Stimulated activated CD4-positive, alpha-beta T cell treated with anti-CD3 and anti-CD28 coated beads, Interleukin-1b, Interleukin-23, amount 100 ng/mL, for 48 hours (primary cell): ENCODE measurements around the gene BUD23.
"Not testable (repeated sequence)": the region's sequence is repeated elsewhere in the genome, so short reads cannot be mapped to it uniquely, and the experiment has no call there.

Experiments used
- DNase-seq: peaks from one replicate; pipeline ENCODE4 v3.0.0-alpha.2; 2020

BUD23 gene

DNA sequence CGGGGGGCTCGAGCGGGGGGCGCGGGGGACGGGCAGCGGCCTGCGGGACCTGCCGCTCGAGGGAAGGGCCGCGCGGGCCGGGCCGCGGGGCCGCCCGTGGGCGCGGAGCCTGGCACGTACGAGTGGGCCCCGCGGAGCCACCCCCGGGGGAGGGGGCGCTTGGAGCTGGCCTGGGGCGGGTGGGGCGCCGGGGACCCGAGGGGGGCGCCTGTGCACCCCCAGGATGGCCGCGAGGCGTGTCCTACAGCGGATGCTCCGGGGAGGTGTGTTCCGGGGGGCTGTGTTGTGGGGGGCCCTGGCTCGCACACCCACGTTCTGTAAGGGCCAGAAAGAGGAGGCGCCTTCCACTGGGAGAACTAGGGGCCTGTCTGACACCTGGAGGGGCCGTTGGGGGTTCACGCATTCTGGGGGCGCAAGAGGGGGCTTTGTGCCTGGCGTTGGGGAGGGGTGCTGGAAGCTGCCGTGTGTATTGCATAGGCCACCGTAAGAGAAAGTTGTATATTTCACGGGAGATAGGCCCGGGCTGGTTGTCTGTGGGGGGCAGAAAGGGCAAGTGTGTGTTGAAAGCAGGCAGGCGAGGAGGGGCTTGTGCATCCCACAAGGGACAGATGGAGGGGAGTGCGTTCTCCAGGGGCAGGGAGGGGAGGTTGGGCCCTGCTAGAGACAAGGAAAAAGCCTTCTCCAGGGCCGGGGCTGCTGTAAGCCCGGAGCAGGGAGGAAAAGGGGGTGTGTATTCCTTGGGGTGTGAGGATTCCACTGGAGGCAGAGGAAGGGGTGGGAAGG lies 15.1 kb upstream of the BUD23 start:
- DNase-seq: no peak

DNA sequence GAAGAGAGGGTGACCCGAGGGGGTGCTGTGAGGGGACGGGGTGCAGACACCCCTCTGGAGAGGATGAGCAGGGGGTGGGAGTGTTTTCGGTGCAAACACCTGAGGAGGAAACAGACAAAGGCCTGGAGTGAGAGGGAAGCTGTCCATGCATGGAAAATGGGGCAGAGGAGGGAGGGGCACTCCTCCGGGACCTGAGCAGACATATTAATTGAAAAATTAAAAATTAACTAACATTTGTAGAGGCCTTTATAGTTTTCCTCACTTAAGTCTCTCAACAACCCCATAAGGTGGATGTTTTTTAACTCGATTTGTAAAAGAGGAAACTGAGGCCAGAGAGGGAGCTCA lies 14.5 kb upstream of the BUD23 start:
- DNase-seq: no peak

DNA sequence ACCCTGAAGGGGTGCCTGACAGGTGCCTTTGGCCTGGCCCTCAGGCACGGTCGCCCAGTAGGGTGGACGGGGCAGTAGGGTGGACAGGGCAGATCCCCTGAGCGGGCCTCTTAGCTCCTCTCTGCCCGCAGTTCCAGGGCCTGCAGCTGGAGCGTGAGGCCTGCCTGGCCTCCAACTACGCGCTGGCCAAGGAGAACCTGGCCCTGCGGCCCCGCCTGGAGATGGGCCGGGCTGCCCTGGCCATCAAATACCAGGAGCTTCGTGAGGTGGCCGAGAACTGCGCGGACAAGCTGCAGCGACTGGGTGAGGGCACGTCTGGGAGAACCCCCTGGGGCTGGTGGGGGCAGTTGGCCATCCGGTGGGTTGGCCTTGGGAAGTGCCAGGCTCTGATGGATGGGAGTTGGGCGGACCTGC lies 14.1 kb upstream of the BUD23 start:
- no peak for DNase-seq

DNA sequence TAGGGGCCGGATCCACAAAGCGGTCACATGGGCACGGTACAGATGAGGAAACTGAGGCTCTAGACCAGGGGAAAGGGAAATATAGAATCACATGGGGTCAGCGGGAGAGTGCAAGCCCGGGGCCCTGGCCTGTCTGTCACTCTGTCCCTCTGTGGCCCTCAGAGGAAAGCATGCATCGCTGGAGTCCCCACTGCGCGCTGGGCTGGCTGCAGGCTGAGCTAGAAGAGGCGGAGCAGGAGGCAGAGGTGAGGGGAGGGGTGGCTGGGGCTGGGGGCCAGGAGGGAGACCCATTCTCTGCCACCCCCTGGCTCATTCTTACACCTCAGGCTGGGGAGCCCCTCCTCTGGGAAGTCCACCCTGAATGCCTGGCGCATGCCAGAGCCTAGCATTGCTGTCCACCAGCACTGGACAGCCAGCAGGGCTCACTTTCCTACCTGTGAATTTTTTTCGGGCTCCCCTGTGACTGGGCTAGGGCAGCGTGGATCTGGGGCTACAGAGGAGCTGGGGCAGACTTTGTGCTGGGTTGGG lies 13.5 kb upstream of the BUD23 start:
- DNase-seq: no peak

DNA sequence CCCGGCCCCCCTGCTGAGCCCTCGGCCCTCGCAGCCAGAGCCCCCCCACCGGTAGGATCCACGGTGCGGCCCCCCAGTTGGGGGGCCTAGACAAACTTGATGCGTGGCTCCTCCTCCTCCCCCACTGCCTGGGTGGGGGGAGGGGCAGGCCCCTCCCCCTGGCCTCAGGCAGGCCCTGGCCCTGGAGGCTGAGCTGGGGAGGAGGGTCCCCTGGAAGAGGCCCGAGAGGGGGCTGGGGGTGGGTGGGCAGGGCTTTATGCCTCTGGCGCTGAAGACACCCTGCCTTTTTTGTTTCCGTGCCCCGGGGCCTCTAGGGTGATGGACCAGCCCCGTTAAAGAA lies 12.1 kb upstream of the BUD23 start:
- no peak for DNase-seq

DNA sequence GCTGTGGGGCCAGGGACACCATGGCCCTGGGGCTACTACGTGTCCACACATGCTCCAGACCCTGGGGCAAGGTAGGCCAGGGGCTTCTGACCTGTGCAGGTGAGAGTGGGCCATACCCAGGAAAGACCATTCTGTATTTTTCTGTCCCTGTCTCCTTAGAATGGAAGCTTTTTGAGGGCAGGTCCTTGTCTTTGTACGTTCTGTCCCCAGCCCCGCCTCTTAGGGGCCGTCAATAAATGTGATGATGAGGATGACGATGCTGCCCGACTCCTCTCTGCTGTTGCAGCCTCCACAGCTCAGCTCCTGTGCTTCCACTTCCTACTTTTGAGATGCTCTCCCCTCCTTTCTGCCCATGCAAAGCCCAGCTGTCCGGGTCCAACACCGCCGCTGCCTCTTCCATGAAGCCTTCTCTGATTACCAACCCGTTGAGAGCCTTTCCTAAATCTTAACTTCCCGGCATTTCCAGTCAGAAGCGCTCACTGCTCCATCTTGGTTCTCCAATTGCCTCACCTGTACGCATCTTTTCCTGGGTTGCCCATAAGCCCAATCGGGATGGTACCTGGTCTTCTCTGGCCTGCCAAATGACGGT lies 11.4 kb upstream of the BUD23 start:
- DNase-seq: no peak

DNA sequence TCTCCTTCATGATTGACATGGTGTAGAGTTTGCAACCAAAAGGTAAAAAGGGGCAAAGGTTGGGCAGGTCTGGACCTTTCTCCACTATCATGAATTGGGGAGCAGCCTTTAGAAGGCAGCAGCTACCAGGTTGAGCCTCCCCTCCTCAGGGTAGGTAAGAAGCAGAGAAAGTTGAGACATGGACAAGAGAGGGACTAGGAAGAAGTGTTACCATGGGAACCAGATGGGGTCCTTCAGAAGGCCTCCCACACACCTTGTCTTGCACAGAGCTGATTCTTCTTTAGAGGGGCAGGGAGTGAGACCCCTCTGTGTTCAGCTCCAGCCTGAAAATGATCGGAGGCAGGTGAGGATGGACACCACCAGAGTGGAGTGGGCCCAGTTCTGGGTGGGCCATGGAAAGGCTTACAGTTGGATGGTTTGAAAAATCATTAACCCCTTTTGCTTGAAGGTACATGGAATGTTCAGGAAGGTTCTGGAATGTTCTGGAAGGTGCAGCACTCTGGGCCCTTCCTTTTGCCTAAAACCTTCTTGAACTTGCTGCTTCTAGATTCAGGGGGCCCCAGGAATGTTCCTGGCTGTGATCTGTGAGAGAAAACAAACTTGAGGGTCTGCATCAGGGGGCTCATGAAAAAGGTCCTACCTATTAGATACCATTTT lies 8.8 kb upstream of the BUD23 start:
- no peak for DNase-seq

DNA sequence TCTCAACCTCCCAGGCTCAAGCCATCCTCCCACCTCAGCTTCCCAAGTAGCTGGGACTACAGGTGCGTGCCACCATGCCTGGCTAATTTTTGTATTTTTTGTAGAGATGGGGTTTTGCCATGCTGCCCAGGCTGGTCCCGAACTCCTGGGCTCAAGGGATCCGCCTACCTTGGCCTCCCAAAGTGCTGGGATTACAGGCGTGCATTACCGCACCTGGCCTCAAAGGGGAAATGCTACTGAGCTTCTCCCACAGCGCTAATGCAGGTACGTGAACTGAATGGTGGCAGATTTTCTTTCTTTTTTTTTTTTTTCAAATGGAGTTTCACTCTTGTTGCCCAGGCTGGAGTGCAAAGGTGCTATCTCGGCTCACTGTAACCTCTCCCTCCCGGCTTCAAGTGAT lies 7.3 kb upstream of the BUD23 start:
- DNase-seq: not testable (repeated sequence)

DNA sequence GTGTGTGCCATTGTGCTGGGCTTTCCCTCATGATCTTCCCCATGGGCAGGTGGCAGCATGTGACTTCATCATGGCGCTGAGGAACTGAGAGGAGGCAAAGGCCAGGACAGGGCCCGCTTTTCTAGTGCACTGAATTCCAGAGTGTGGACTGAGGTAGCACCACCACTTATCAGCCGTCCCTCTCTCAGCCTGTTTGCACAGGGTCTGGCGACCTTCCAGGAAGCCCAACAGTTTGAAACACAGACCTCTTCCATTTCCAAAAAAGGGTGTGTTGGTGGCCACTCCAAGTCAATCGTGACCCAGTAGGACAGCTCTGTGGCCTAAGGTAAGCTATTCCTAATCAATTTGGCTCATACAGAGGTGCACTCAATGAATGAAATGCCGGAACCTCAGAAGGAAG lies 4.5 kb upstream of the BUD23 start:
- DNase-seq: no peak

DNA sequence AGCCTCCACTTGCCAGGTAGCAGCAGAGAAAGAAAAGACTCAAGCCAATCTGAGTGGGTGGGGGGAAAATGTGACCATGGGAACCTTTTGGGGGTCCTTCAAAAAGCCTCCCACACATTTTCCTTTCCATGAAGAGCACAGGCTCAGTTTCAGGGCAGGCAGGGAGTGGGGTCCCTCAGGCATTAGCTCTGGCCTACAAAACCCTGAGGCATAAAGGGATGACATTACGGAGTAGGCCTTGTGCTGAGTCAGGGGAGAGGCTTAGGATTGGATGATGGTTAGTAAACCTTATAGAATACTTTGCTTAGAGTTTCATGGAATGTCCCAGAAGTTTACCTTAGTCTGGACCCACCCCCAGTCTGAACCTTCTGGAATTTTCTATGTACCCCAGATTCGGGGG lies 3.7 kb upstream of the BUD23 start:
- no peak for DNase-seq

DNA sequence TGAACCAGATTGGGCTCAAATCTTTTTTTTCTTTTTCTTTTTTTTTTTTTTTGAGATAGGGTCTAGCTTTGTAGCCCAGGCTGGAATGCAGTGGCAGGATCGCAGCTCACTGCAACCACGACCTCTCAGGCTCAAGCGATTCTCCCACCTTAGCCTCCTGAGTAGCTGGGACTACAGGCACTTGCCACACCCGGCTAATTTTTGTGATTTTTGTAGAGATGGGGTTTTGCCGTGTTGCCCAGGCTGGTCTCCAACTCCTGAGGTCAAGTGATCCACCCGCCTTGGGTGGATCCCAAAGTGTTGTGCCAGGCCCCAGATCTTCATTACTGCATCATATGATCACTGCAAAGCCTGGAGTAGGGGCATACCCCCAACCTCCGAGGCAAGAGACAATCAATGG lies 2.9 kb upstream of the BUD23 start:
- no peak for DNase-seq

DNA sequence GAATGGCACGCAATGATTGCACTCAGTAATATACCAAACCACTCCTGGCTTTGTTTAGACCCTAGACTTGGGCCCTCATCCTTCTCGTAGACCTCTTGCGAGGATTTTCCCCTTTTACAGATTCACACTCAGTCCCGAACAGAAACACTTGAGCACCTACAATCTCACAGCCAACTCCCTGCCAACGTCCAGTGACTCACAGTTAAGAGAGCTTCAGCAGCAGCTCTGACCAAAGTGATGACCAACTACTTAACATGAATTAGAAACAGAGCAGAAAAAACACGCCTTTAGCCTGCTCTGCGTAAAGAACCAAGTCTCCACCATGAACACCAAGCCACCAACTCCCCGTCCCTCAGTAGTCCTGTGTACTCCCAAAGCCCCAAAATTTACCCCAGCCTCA lies 2.4 kb upstream of the BUD23 start:
- no peak for DNase-seq

DNA sequence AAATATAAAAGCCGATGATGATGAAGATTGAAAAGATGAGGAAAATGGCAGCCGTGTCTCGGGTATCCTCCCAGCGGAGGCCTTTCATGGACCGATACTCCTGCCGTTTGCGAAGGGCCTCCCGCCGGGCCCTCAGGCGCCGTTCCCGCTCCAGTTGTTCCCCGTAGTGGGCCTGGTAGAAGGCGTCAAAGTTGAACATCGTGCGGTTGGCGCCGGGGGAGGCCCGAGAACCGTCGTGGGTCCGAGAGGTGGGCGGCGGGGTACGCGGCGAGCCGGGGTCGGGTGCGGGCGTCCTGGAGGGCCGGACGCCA lies 697 bp upstream of the BUD23 start:
- DNase-seq: no peak

DNA sequence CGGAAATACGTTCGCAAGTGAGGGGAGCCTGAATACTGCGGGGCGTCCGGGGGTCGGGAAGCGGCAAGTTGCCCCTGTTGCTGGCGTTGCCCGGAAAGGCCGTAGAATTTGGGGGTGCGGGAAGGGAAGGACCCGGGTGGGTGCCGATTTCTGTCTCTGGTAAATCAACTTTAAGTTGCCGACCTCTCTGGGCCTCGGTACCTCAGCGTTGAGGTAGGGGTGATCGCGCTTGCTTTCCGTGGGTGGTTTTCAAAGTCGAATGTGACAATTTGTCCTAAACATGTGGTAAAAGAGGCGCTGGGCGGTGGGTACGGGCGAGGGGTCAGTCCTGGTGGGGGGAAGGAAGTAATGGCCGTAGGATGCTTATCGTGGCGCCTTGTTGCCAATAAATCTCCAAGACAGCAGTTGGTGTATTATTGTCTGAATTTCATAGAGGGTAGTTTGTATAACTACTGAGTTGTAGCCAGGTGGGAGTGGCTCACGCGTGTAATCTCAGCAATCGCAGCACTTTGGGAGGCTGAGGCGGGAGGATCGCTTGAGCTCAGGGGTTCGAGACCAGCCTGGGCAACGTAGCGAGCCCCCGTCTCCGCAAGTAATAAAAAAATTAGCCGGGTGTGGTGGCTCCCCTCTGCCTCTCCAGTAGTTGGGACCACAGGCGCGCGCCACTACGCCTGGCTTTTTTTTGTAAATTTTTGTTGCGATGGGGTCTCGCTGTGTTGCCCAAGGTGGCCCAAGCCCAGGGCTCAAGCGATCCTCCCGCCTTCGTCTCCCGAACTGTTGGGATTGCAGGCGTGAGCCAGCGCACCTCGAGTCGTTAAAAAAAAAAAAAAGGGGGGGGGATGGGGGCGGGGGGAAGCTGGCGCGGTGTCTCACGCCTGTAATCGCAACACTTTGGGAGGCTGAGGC lies 644 bp downstream of the BUD23 start:
- no peak for DNase-seq

DNA sequence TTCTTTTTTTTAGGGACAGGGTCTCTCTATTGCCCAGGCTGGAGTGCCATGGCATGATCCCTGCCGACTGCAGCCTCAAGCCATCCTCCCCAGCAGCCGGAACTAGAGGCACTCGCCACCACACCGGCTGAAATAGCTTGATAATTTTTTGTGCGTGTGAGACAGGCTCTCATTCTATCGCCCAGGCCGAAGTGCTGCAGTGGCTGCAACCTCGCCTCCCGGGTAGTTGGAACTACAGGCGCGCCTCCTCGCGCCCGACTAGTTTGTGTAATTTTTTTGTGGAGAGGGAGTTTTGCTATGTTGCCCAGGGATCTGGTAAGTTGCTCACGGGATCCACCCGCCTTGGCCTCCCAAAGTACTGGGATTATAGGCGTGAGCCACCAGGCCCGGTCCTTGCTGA lies 1.9 kb downstream of the BUD23 start:
- DNase-seq: no peak

DNA sequence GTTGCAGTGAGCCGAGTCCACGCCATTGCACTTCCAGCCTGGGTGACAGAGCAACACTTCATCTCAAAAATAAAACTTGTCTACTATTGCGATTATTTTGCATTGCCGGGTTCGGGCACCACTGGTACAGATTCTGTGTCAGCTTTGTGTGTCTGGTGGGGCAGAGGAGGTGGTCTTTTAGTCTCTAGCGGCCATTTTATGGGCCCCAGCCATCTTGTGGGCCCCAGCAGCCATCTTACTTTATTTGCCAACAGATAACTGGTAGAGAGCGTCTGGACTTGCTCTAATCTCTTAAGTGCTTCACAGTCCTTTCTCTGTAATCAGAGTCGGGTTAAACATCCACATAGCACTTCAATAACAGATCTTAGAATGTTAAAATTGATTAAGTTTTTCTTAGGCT lies 4.9 kb downstream of the BUD23 start:
- no peak for DNase-seq

DNA sequence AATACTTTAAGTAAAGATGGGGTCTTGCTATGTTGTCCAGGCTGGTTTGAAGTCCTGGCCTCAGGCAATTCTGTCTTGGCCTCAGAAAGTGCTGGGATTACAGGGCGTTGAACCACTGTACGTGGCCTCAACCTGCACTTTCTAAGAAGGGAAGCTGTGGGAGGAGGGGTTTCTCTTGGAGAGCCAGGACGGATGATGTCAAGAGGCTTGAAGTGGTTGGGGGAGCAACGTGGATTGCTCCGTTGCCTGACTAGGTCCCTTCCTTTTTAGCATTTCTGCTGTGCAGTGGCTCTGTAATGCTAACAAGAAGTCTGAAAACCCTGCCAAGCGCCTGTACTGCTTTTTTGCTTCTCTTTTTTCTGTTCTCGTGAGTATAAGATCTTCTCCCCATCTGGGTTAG lies 7.2 kb downstream of the BUD23 start:
- no peak for DNase-seq

DNA sequence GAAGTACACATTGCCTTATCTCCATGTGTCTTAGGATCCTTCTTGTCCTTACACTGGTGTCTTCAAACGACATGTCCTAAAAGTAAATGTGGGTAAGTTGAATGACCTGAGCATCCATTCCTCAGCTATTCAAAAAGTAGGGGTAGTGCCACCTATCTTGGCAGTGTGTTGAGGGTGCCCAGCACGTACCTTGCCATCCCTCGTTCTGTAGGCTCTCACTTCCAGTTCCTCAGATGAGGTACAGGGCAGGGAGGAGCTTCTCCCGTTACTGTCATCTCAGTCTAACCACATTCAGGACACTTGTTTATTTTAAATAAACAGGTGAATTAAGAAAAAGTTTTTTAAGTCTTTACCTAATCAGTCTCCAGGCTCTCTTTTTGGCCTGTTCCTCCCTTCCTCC lies 13.0 kb downstream of the BUD23 start:
- DNase-seq: no peak

DNA sequence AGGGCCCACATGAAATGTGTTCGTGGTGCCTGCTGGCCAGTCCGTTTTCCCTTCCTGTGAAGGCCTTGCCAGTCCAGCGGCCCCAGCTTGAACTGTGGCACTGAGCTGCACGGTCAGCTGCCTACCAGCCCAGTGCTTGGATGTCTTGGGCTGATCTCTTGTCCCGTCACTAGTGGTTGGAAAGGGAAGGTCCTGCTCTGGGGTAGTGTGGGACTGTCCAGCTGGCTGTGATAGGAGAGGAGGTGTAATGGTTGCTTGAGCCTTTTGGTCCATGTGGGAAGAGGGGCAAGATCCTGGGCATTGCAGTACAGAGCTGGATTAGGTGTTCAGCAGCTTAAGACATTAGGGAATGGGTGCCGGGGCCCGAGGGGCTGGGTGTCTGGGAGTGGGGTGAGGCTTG lies 15.0 kb downstream of the BUD23 start:
- no peak for DNase-seq

DNA sequence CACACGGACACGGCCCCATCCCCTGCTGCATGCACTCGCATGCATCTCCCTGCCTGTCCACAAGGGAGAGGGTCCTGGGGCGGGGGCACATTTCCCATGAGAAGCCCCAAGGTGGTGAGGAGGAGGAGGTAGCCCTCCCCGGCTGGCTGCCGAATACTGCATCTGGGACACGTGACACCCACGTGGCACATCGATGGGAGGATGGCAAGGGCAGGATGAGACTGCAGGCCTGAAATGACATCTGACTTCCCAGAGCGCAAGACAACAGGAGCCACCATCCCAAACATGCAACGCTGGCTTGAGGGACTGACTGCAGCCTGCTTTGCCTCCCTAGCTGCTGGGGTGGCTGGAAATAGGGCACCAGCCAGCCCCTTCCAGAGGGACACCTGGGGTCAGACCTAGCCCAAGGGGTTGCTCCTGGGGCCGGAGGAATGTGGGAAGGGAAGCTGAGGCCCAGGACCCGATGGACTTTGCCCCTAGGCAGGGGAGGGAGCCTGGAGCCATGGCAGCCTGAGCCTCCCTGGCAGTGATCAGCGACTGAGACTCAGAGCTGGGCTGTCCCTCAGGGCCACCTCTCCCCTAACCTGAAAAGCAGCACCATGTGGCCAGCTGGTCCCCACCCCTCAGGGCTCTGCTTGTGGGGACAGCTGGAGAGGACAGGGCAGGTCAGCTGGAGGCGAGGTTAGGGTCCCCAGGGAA lies 16.1 kb downstream of the BUD23 start:
- DNase-seq: no peak

DNA sequence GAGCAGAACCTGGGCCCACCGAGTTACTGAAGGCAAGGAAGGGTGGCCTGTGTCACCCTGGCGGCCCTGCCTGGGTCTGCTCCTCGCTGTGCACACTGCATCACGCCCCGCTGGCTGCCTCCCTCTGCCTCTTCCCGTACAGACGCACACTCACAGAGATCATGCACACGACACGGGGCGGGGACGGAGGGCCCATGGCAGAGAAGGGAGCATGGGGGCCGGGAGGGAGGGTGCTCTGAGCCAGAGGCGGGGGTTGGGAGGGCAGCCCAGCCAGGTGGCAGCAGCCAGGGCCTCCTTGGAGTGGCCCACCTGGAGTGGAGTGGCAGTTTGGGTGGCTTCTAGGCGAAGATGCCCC lies 16.6 kb downstream of the BUD23 start:
- no peak for DNase-seq

DNA sequence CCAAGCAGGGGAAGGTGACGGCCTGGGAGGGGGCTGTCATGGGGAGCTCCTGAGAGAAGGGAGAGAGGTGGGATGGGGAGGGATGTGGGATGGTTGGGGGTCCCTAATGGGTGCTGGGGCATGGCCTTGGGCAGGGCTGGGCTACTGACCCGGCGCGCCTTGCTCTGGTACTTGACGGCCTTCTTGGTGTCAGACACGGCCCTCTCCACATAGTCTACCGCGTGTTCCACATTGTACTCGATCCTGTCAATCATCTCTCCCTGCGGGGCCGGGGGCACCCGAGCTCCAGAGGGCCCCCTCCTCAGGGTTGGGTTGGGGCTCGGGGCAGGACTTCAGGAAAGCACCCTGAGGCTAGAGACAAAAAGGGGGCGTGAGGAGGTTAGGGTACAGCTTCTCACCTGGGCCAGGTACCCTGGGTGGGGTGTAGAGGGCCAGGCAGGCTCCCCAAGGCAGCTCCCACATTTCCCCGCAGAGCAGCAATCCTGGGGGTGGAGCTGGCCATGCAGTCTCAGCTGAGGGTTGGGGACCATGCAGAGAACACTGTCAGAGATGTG lies 17.3 kb downstream of the BUD23 start:
- no peak for DNase-seq
